MM.1S (cell line): ENCODE data around the gene TSSK3.

ENCODE experiments used
- DNase-seq: peaks from one replicate; pipeline ENCODE4 v3.0.0-alpha.2; 2015
- H2AFZ ChIP-seq: fragments of 300-600 bp; sonication (generic); 2 replicates; pipeline ENCODE4 v1.6.0; 2016; ENCODE audit warnings: antibody characterized with exemption, low read length
- H3F3A ChIP-seq: fragments of 300-600 bp; sonication (generic); 2 replicates; pipeline ENCODE4 v1.6.1; 2016; ENCODE audit warnings: mild to moderate bottlenecking, antibody characterized with exemption, low read length, moderate library complexity, mixed read lengths; ENCODE audit not compliant: insufficient read depth
- H3K27ac ChIP-seq: fragments of 300-600 bp; sonication (generic); 2 replicates; pipeline ENCODE4 v1.5.1; 2016; ENCODE audit warnings: mild to moderate bottlenecking, low read length
- H3K27me3 ChIP-seq: fragments of 300-600 bp; sonication (generic); replicated peaks from 2 replicates; pipeline ENCODE4 v1.6.0; 2016; ENCODE audit warnings: low read length; ENCODE audit not compliant: insufficient read depth
- H3K36me3 ChIP-seq: fragments of 300-600 bp; sonication (generic); replicated peaks from 2 replicates; pipeline ENCODE4 v1.6.1; 2016; ENCODE audit warnings: mild to moderate bottlenecking, low read length, mixed read lengths; ENCODE audit not compliant: insufficient read depth
- H3K4me1 ChIP-seq: fragments of 300-600 bp; sonication (generic); 2 replicates; pipeline ENCODE4 v1.6.1; 2016; ENCODE audit warnings: low read length, mixed read lengths
- H3K4me2 ChIP-seq: fragments of 300-600 bp; sonication (generic); 2 replicates; pipeline ENCODE4 v1.6.0; 2016; ENCODE audit warnings: low read depth, low read length
- H3K4me3 ChIP-seq: fragments of 300-600 bp; sonication (generic); 2 replicates; pipeline ENCODE4 v1.5.1; 2016; ENCODE audit warnings: low read length, mixed read lengths
- H3K79me2 ChIP-seq: fragments of 300-600 bp; sonication (generic); 2 replicates; pipeline ENCODE4 v1.6.1; 2016; ENCODE audit warnings: mixed run types, low read length, mixed read lengths
- H3K9ac ChIP-seq: fragments of 300-600 bp; sonication (generic); 2 replicates; pipeline ENCODE4 v1.6.1; 2016; ENCODE audit warnings: low read length, mixed read lengths
- H3K9me2 ChIP-seq: fragments of 300-600 bp; sonication (generic); replicated peaks from 2 replicates; pipeline ENCODE4 v1.6.1; 2016; ENCODE audit warnings: mild to moderate bottlenecking, low read length, mixed read lengths; ENCODE audit not compliant: insufficient read depth
- H3K9me3 ChIP-seq: fragments of 300-600 bp; sonication (generic); replicated peaks from 2 replicates; pipeline ENCODE4 v1.6.1; 2016; ENCODE audit warnings: mild to moderate bottlenecking, low read length, mixed read lengths; ENCODE audit not compliant: insufficient read depth
- H4K20me1 ChIP-seq: fragments of 300-600 bp; sonication (generic); 2 replicates; pipeline ENCODE4 v1.6.1; 2016; ENCODE audit warnings: mild to moderate bottlenecking, low read length, moderate library complexity, mixed read lengths; ENCODE audit not compliant: insufficient read depth
- CTCF ChIP-seq: fragments of 300-600 bp; sonication (generic); IDR thresholded peaks from 2 replicates; pipeline ENCODE4 v1.5.1; 2016; ENCODE audit warnings: antibody characterized with exemption, low read length, mixed read lengths
- EZH2 ChIP-seq: fragments of 300-600 bp; sonication (generic); optimal IDR thresholded peaks from 2 replicates; pipeline ENCODE3; 2017; ENCODE audit warnings: low read depth, mild to moderate bottlenecking, antibody characterized with exemption, low read length, mixed read lengths
- EZH2phosphoT487 ChIP-seq: fragments of 300-600 bp; sonication (generic); IDR thresholded peaks from 2 replicates; pipeline ENCODE4 v1.6.1; 2018; ENCODE audit warnings: antibody characterized with exemption, low read length

Gene TSSK3

GRCh38 chr1:32342704-32343103 lies 19.6 kb upstream of the TSSK3 start:
- peaks cover 5% of the 10 kb centered on the region; the same call in 1 of the 2 replicates for H3F3A ChIP-seq
- H3K9me2 ChIP-seq = no peaks in the 10 kb centered on the region
- H3K9ac ChIP-seq = no peak overlapping the region
- H3K9me3 ChIP-seq = no peaks in the 10 kb centered on the region
- H2AFZ ChIP-seq = no peak overlapping the region
- H3K36me3 ChIP-seq = no peaks in the 10 kb centered on the region
- H3K27ac ChIP-seq = no peak overlapping the region
- H4K20me1 ChIP-seq = no peaks in the 10 kb centered on the region
- H3K4me3 ChIP-seq = no peak overlapping the region
- DNase-seq = no peak
- no peak overlapping the region for H3K4me2 ChIP-seq
- no peaks in the 10 kb centered on the region for H3K79me2 ChIP-seq
- peaks cover 17% of the 10 kb centered on the region for H3K4me1 ChIP-seq
- TF ChIP-seq CTCF (no peak), EZH2 (no peak), EZH2phosphoT487 (no peak)
- H3K27me3 ChIP-seq = no peaks in the 10 kb centered on the region

- no peak overlapping the region for H3K4me3 ChIP-seq
- H3K36me3 ChIP-seq = no peaks in the 10 kb centered on the region
- H3K9me2 ChIP-seq = no peaks in the 10 kb centered on the region
- H3K27me3 ChIP-seq = no peaks in the 10 kb centered on the region
- H3K79me2 ChIP-seq = no peaks in the 10 kb centered on the region
- H3K9ac ChIP-seq = no peak overlapping the region
- 0 out of 2 replicates have a peak, but pooled peaks cover under 1% of the 10 kb centered on the region for H3F3A ChIP-seq
- no peak for TF ChIP-seq CTCF
- no peak for TF ChIP-seq EZH2
- TF ChIP-seq EZH2phosphoT487 = no peak
- peaks cover 6% of the 10 kb centered on the region; the same call in 1 of the 2 replicates for H3K4me1 ChIP-seq
- no peak overlapping the region for H3K4me2 ChIP-seq
- no peak for DNase-seq
- no peaks in the 10 kb centered on the region for H3K9me3 ChIP-seq
- no peaks in the 10 kb centered on the region for H4K20me1 ChIP-seq
- no peak overlapping the region for H3K27ac ChIP-seq
- no peak overlapping the region for H2AFZ ChIP-seq
Measured at GRCh38 chr1:32345289-32345827, 17.0 kb upstream of the TSSK3 start.

GRCh38 chr1:32346532-32347157 lies 15.7 kb upstream of the TSSK3 start:
- Histone ChIP-seq H3K4me2 (no peak overlapping the region), H3K9me2 (no peaks in the 10 kb centered on the region), H3K27ac (no peak overlapping the region), H3K4me3 (no peak overlapping the region), H2AFZ (no peak overlapping the region), H3K4me1 (peaks cover 10% of the 10 kb centered on the region), H3K27me3 (no peaks in the 10 kb centered on the region), H3K9me3 (no peaks in the 10 kb centered on the region), H3K79me2 (no peaks in the 10 kb centered on the region), H3K36me3 (no peaks in the 10 kb centered on the region), H3F3A (peaks cover 7% of the 10 kb centered on the region; the same call in 1 of the 2 replicates), H3K9ac (no peak overlapping the region), H4K20me1 (no peaks in the 10 kb centered on the region)
- DNase-seq = no peak
- TF ChIP-seq CTCF (no peak), EZH2phosphoT487 (no peak), EZH2 (no peak)
